Esophagus squamous epithelium (tissue), 4 donors: ENCODE measurements around the gene RASGRP4.

Experiments used
- CTCF ChIP-seq, 6 experiments: fragments of 450-650 bp in 4 of 6; fragments of 200-600 bp in 2 of 6; sonication (generic) in 2 of 6; IDR thresholded peaks; one replicate each; pipeline ENCODE4 v1.5.1; 2016 to 2019; ENCODE audit warnings: antibody characterized with exemption in 6 of 6, mild to moderate bottlenecking in 4 of 6, moderate library complexity in 4 of 6
- POLR2A ChIP-seq, 4 donors: fragments of 450-650 bp; IDR thresholded peaks; one replicate each; pipeline ENCODE4 v1.6.1; 2017; ENCODE audit warnings: antibody characterized with exemption in 4 of 4, mild to moderate bottlenecking in 4 of 4, moderate library complexity in 3 of 4

- no peak for TF ChIP-seq CTCF (IDR thresholded peaks at IDR 0.05)
- TF ChIP-seq POLR2A (IDR thresholded peaks at IDR 0.05), result no peak
These were observed 34.0 kb downstream of the RASGRP4 start for GRCh38 chr19:38391911-38392464.
